GM23338 (cell line): Measurements from ENCODE around the gene STX10. TPM values are rescaled to one million over a fixed set of nuclear protein-coding genes. Genes with fewer than 3 reads are reported as not detected.

ENCODE experiments used
- ATAC-seq: fragments of 200-7000 bp; cut with Tn5 transposase; 3 replicates; pipeline ENCODE4 v1.9.1; 2020
- DNase-seq: peaks from one replicate; pipeline ENCODE4 v3.0.0-alpha.2; 2015; ENCODE audit warnings: low spot score
- H2AFZ ChIP-seq: fragments of 200-600 bp; sonication (generic); 2 replicates; pipeline ENCODE4 v1.8.0; 2016; ENCODE audit warnings: antibody characterized with exemption, mild to moderate bottlenecking, moderate library complexity
- H3F3A ChIP-seq: fragments of 200-600 bp; sonication (generic); replicated peaks from 2 replicates; pipeline ENCODE4 v1.8.0; 2017; ENCODE audit warnings: antibody characterized with exemption, mixed run types, low read depth
- H3K27ac ChIP-seq: fragments of 200-600 bp; sonication (generic); 2 replicates; pipeline ENCODE4 v1.6.1; 2016; ENCODE audit warnings: low read depth
- H3K27me3 ChIP-seq: fragments of 200-600 bp; sonication (generic); 2 replicates; pipeline ENCODE4 v1.8.0; 2016; ENCODE audit warnings: mild to moderate bottlenecking, mixed run types, moderate library complexity; ENCODE audit not compliant: insufficient read depth
- H3K36me3 ChIP-seq: fragments of 200-600 bp; sonication (generic); 2 replicates; pipeline ENCODE4 v1.8.0; 2016; ENCODE audit warnings: mild to moderate bottlenecking; ENCODE audit not compliant: insufficient read depth
- H3K4me1 ChIP-seq: fragments of 200-600 bp; sonication (generic); 2 replicates; pipeline ENCODE4 v1.8.0; 2016; ENCODE audit warnings: mild to moderate bottlenecking, moderate library complexity; ENCODE audit not compliant: insufficient read depth
- H3K4me2 ChIP-seq: fragments of 200-600 bp; sonication (generic); 2 replicates; pipeline ENCODE4 v1.7.1; 2017; ENCODE audit warnings: mixed run types
- H3K4me3 ChIP-seq: fragments of 200-600 bp; sonication (generic); 2 replicates; pipeline ENCODE4 v1.6.1; 2016; ENCODE audit warnings: mixed run types
- H3K79me2 ChIP-seq: fragments of 200-600 bp; sonication (generic); replicated peaks from 2 replicates; pipeline ENCODE4 v1.8.0; 2017; ENCODE audit warnings: mild to moderate bottlenecking; ENCODE audit not compliant: insufficient read depth
- H3K9me2 ChIP-seq: fragments of 200-600 bp; sonication (generic); 2 replicates; pipeline ENCODE4 v1.8.0; 2017; ENCODE audit not compliant: insufficient read depth
- H4K20me1 ChIP-seq: fragments of 200-600 bp; sonication (generic); replicated peaks from 2 replicates; pipeline ENCODE4 v1.8.0; 2017; ENCODE audit warnings: mild to moderate bottlenecking; ENCODE audit not compliant: insufficient read depth
- H3K27ac Mint-ChIP-seq: 2 replicates; pipeline ENCODE4 v1.8.0; 2020; ENCODE audit warnings: inconsistent platforms, mild to moderate bottlenecking, moderate library complexity, mixed read lengths
- H3K27me3 Mint-ChIP-seq: 3 replicates; pipeline ENCODE4 v1.8.0; 2022; ENCODE audit warnings: low read depth, mild to moderate bottlenecking, moderate library complexity, mixed read lengths, inconsistent platforms; ENCODE audit not compliant: insufficient read depth, poor library complexity
- H3K36me3 Mint-ChIP-seq: 3 replicates; pipeline ENCODE4 v1.8.0; 2021; ENCODE audit warnings: low read depth, mild to moderate bottlenecking, inconsistent platforms, moderate library complexity, mixed read lengths
- H3K4me1 Mint-ChIP-seq: 3 replicates; pipeline ENCODE4 v1.8.0; 2020; ENCODE audit warnings: mild to moderate bottlenecking, inconsistent platforms, mixed read lengths
- H3K4me3 Mint-ChIP-seq: 3 replicates; pipeline ENCODE4 v1.8.0; 2021; ENCODE audit warnings: moderate library complexity, mild to moderate bottlenecking, inconsistent platforms, mixed read lengths
- H3K9me3 Mint-ChIP-seq: 3 replicates; pipeline ENCODE4 v1.8.0; 2020; ENCODE audit warnings: moderate library complexity, mild to moderate bottlenecking, inconsistent platforms, mixed read lengths
- CREB1 ChIP-seq: fragments of 250-450 bp; sonication (Bioruptor Pico); IDR thresholded peaks from 2 replicates; pipeline ENCODE4 v1.5.0; 2020; ENCODE audit warnings: low read depth, mild to moderate bottlenecking, moderate library complexity
- ETS1 ChIP-seq: IDR thresholded peaks from 2 replicates; pipeline ENCODE4 v1.6.1; 2016; ENCODE audit warnings: antibody characterized with exemption
- EZH2 ChIP-seq: fragments of 200-600 bp; sonication (generic); IDR thresholded peaks from one replicate; pipeline ENCODE4 v1.8.0; 2017; ENCODE audit warnings: antibody characterized with exemption, mild to moderate bottlenecking, low read depth; ENCODE audit not compliant: unreplicated experiment
- EZH2phosphoT487 ChIP-seq: fragments of 200-600 bp; sonication (generic); IDR thresholded peaks from one replicate; pipeline ENCODE4 v1.8.1; 2018; ENCODE audit warnings: antibody characterized with exemption; ENCODE audit not compliant: unreplicated experiment
- JUNB ChIP-seq: IDR thresholded peaks from one replicate; pipeline ENCODE4 v1.6.1; 2016; ENCODE audit warnings: antibody characterized with exemption; ENCODE audit not compliant: unreplicated experiment
- NANOG ChIP-seq: IDR thresholded peaks from 2 replicates; pipeline ENCODE4 v1.6.1; 2016; ENCODE audit warnings: antibody characterized with exemption, borderline replicate concordance
- POLR2AphosphoS5 ChIP-seq: IDR thresholded peaks from 2 replicates; pipeline ENCODE4 v1.6.1; 2016; ENCODE audit warnings: antibody characterized with exemption, low read depth
- STAT1 ChIP-seq: IDR thresholded peaks from one replicate; pipeline ENCODE4 v1.6.1; 2016; ENCODE audit warnings: antibody characterized with exemption; ENCODE audit not compliant: unreplicated experiment
- ZNF114 ChIP-seq: fragments of 250-450 bp; sonication (Bioruptor Pico); IDR thresholded peaks from 2 replicates; pipeline ENCODE4 v1.5.0; 2020; ENCODE audit warnings: mild to moderate bottlenecking, moderate library complexity
- ZNF331 ChIP-seq: fragments of 250-450 bp; sonication (Bioruptor Pico); IDR thresholded peaks from 2 replicates; pipeline ENCODE4 v1.5.0; 2020; ENCODE audit warnings: low read depth, mild to moderate bottlenecking, moderate library complexity
- ZNF462 ChIP-seq: fragments of 250-450 bp; sonication (Bioruptor Pico); IDR thresholded peaks from 2 replicates; pipeline ENCODE4 v1.5.0; 2020; ENCODE audit warnings: mild to moderate bottlenecking, moderate library complexity
- polyA plus RNA-seq: library from polyadenylated mRNA; unstranded; fragments of >200 nt; fragmentation: Nextera tagmentation; extraction: Ambion mirVana; gene quantifications from 2 replicates; pipeline ENCODE4 v1.2.1, GENCODE V29; 2016
- total RNA-seq: library from RNA; depleted of rRNA; stranded (reverse); fragments of >200 nt; shearing (Covaris generic); gene quantifications from 2 replicates; pipeline ENCODE4 v1.2.3, GENCODE V29; 2014
- TF ChIP-seq, protein P1 (sequence below): IDR thresholded peaks from one replicate; pipeline ENCODE4 v1.6.1; 2018; ENCODE audit warnings: antibody characterized with exemption; ENCODE audit not compliant: unreplicated experiment
- TF ChIP-seq, protein P2 (sequence below), 2 experiments: fragments of 200-600 bp in 1 of 2; sonication (generic) in 1 of 2; conservative IDR thresholded peaks; 2 replicates each; pipeline versions ENCODE4 v1.5.1 to v1.6.1; 2016 to 2017; ENCODE audit warnings: antibody characterized with exemption in 2 of 2, low read depth in 2 of 2, mild to moderate bottlenecking in 2 of 2, moderate library complexity in 1 of 2

The STX10 gene
- total and polyA plus RNA-seq, 2 experiments from 2014 or later = 42.8 to 55.9 TPM

DNA sequence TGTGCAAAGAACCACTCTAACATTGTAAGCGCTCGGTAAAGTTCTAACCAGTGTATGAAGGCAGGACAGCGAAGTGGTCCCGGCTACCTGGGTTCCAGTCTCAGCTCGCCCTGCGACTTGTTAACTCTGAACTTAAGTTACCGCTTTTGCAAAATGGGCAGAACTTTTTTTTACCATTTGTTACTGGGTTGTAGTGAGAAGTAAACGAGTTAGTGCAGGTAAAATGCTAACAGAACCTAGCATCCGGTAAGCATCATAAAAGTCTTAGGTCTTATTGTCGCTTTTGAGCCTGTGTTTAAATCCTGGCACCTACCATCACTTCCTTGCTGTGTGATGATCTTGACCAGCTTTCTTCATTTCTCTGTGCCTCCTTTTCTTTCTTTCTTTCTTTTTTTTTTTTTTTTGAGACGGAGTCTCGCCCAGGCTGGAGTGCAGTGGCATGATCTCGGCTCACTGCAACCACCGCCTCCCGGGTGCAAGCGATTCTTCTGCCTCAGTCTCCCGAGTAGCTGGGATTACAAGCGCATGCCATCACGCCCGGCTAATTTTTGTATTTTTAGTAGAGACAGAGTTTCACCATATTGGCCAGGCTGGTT, 32.9 kb downstream of the STX10 start:
- H3K79me2 ChIP-seq = peaks cover 70% of the 10 kb centered on the region
- H3K27ac ChIP-seq = peak overlapping the region; percentile 98; the same call in 1 of the 2 replicates

More for the DNA sequence above, 32.9 kb downstream of the STX10 start:
- DNase-seq = no peak
- Histone ChIP-seq H3F3A (peaks cover 9% of the 10 kb centered on the region), H3K4me2 (peak overlapping the region; percentile 76), H3K27me3 (no peaks in the 10 kb centered on the region), H3K36me3 (peaks cover 11% of the 10 kb centered on the region), H3K4me1 (peaks cover 37% of the 10 kb centered on the region), H3K4me3 (peak overlapping the region; percentile 99), H3K9me2 (no peaks in the 10 kb centered on the region), H4K20me1 (peaks cover 41% of the 10 kb centered on the region), H2AFZ (no peak overlapping the region; the same call in 1 of the 2 replicates)
- H3K27me3 Mint-ChIP-seq = peaks cover 31% of the 10 kb centered on the region
- H3K4me1 Mint-ChIP-seq = peaks cover 44% of the 10 kb centered on the region
- H3K27ac Mint-ChIP-seq = peak overlapping the region; percentile 99
- H3K4me3 Mint-ChIP-seq = peak overlapping the region; percentile 99
- H3K36me3 Mint-ChIP-seq = peaks cover 52% of the 10 kb centered on the region
- ATAC-seq = no peak
- TF ChIP-seq JUNB = no peak
- TF ChIP-seq CREB1 (CRISPR knock-in tag) = no peak
- TF ChIP-seq POLR2AphosphoS5 = no peak
- no peak for TF ChIP-seq STAT1
- TF ChIP-seq, protein P1, sequence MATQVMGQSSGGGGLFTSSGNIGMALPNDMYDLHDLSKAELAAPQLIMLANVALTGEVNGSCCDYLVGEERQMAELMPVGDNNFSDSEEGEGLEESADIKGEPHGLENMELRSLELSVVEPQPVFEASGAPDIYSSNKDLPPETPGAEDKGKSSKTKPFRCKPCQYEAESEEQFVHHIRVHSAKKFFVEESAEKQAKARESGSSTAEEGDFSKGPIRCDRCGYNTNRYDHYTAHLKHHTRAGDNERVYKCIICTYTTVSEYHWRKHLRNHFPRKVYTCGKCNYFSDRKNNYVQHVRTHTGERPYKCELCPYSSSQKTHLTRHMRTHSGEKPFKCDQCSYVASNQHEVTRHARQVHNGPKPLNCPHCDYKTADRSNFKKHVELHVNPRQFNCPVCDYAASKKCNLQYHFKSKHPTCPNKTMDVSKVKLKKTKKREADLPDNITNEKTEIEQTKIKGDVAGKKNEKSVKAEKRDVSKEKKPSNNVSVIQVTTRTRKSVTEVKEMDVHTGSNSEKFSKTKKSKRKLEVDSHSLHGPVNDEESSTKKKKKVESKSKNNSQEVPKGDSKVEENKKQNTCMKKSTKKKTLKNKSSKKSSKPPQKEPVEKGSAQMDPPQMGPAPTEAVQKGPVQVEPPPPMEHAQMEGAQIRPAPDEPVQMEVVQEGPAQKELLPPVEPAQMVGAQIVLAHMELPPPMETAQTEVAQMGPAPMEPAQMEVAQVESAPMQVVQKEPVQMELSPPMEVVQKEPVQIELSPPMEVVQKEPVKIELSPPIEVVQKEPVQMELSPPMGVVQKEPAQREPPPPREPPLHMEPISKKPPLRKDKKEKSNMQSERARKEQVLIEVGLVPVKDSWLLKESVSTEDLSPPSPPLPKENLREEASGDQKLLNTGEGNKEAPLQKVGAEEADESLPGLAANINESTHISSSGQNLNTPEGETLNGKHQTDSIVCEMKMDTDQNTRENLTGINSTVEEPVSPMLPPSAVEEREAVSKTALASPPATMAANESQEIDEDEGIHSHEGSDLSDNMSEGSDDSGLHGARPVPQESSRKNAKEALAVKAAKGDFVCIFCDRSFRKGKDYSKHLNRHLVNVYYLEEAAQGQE = no peak
- TF ChIP-seq ZNF462 (CRISPR knock-in tag) = no peak
- TF ChIP-seq, protein P2, sequence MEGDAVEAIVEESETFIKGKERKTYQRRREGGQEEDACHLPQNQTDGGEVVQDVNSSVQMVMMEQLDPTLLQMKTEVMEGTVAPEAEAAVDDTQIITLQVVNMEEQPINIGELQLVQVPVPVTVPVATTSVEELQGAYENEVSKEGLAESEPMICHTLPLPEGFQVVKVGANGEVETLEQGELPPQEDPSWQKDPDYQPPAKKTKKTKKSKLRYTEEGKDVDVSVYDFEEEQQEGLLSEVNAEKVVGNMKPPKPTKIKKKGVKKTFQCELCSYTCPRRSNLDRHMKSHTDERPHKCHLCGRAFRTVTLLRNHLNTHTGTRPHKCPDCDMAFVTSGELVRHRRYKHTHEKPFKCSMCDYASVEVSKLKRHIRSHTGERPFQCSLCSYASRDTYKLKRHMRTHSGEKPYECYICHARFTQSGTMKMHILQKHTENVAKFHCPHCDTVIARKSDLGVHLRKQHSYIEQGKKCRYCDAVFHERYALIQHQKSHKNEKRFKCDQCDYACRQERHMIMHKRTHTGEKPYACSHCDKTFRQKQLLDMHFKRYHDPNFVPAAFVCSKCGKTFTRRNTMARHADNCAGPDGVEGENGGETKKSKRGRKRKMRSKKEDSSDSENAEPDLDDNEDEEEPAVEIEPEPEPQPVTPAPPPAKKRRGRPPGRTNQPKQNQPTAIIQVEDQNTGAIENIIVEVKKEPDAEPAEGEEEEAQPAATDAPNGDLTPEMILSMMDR (conservative IDR thresholded peaks at IDR 0.05; ENCODE audit: low read depth in 2 of 2) = no peak
- no peak for TF ChIP-seq ZNF331 (CRISPR knock-in tag)
- no peak for TF ChIP-seq EZH2phosphoT487
- no peak for TF ChIP-seq NANOG
- TF ChIP-seq ETS1 = no peak
- TF ChIP-seq ZNF114 (CRISPR knock-in tag) = no peak
- no peak for TF ChIP-seq EZH2
- H3K9me3 Mint-ChIP-seq = peaks cover 3% of the 10 kb centered on the region; the same call in 2 of the 3 replicates
